Endodermal cell (in vitro differentiated cells): ENCODE data around the gene BTRC. TPM values are rescaled to one million over a fixed set of nuclear protein-coding genes. Genes with fewer than 3 reads are reported as not detected.

Experiments
- DNase-seq: peaks from one replicate; pipeline ENCODE4 v3.0.0-alpha.2; 2017
- H3K27ac ChIP-seq: 2 replicates; pipeline ENCODE4 v1.5.1; 2013; ENCODE audit warnings: mild to moderate bottlenecking, low read depth, low read length, moderate library complexity
- H3K27me3 ChIP-seq: 2 replicates; pipeline ENCODE4 v1.6.1; 2013; ENCODE audit warnings: mild to moderate bottlenecking, low read length, moderate library complexity; ENCODE audit not compliant: insufficient read depth, control insufficient read depth, poor library complexity, severe bottlenecking
- H3K36me3 ChIP-seq: 2 replicates; pipeline ENCODE4 v1.7.0; 2013; ENCODE audit warnings: mild to moderate bottlenecking, low read length, moderate library complexity; ENCODE audit not compliant: control insufficient read depth, insufficient read depth
- H3K4me1 ChIP-seq: one replicate; pipeline ENCODE4 v1.7.0; 2013; ENCODE audit warnings: low read length; ENCODE audit not compliant: control insufficient read depth, insufficient read depth
- H3K4me3 ChIP-seq: 2 replicates; pipeline ENCODE4 v1.5.1; 2013; ENCODE audit warnings: mild to moderate bottlenecking, low read length, moderate library complexity
- H3K9ac ChIP-seq: 2 replicates; pipeline ENCODE4 v1.6.1; 2013; ENCODE audit warnings: mild to moderate bottlenecking, low read length, moderate library complexity; ENCODE audit not compliant: poor library complexity, severe bottlenecking; ENCODE audit errors: extremely low read depth
- H3K9me3 ChIP-seq: 2 replicates; pipeline ENCODE4 v1.6.1; 2013; ENCODE audit warnings: mild to moderate bottlenecking, low read length, moderate library complexity; ENCODE audit not compliant: control insufficient read depth
- H3K27ac Mint-ChIP-seq: 2 replicates; pipeline ENCODE4 v1.8.0; 2020; ENCODE audit warnings: mixed read lengths
- H3K27me3 Mint-ChIP-seq: 2 replicates; pipeline ENCODE4 v1.8.0; 2021; ENCODE audit warnings: mild to moderate bottlenecking, mixed read lengths; ENCODE audit not compliant: insufficient read depth
- H3K36me3 Mint-ChIP-seq: 2 replicates; pipeline ENCODE4 v1.8.0; 2020; ENCODE audit warnings: low read depth, mixed read lengths
- H3K4me1 Mint-ChIP-seq: 2 replicates; pipeline ENCODE4 v1.8.0; 2020; ENCODE audit warnings: mixed read lengths
- H3K4me3 Mint-ChIP-seq: 2 replicates; pipeline ENCODE4 v1.8.0; 2020; ENCODE audit warnings: mild to moderate bottlenecking, moderate library complexity, mixed read lengths
- H3K9me3 Mint-ChIP-seq: 2 replicates; pipeline ENCODE4 v1.8.0; 2020; ENCODE audit warnings: mild to moderate bottlenecking, mixed read lengths
- CTCF ChIP-seq: fragments of 200-600 bp; sonication (generic); conservative IDR thresholded peaks from 2 replicates; pipeline ENCODE4 v1.5.0; 2021; ENCODE audit warnings: antibody characterized with exemption, mild to moderate bottlenecking
- WGBS, 2 experiments: methylation state at CpG; one replicate each; pipeline versions ENCODE4 v1.1.5 to v1.1.7; 2013; ENCODE audit warnings: missing lambda C conversion rate in 2 of 2, mixed read lengths in 1 of 2; ENCODE audit not compliant: insufficient coverage in 1 of 2, insufficient read length in 1 of 2; 5-methylcytosine and 5-hydroxymethylcytosine counted together
- long read RNA-seq, 4 experiments: library from polyadenylated mRNA in 2 of 4; library from RNA in 1 of 4; library from capped mRNA in 1 of 4; stranded (forward) in 3 of 4; unstranded in 1 of 4; transcript quantifications; one replicate each; pipeline ENCODE4 v2.0.0, GENCODE V29; 2020 to 2021; ENCODE audit warnings: inconsistent platforms in 1 of 4
- polyA plus RNA-seq, 2 experiments: library from polyadenylated mRNA; stranded (reverse); fragments of 50-300 nt; gene quantifications; one replicate each; pipeline ENCODE4 v1.2.3, GENCODE V29; 2013
- total RNA-seq, 2 donors: library from RNA; stranded (reverse); fragmentation: NEBNext Ultra II Directional in 1 of 2; extraction: Animal tissue kit (Norgen Biotek cat#: 25700) in 1 of 2; gene quantifications; 2 replicates in 1 of 2; 3 replicates in 1 of 2; pipeline ENCODE4 v1.2.1, GENCODE V29; 2021

The BTRC gene
- 10 to 100 TPM; 30.1 to 38.2 TPM for total RNA-seq
- polyA plus RNA-seq (2013, experiment 1 of 2): 16.1 TPM
- 16.0 TPM for polyA plus RNA-seq (2013, experiment 2 of 2)
- long read RNA-seq, experiment 1, full-length matches to known transcripts: 1 of 8 reads
- long read RNA-seq, experiment 1, partial matches to known transcripts: 1 of 8 reads
- long read RNA-seq, experiment 1, other reads (novel, unspliced or antisense): 6 of 8 reads
- long read RNA-seq, experiment 2, full-length matches to known transcripts: 51 of 80 reads
- long read RNA-seq, experiment 2, partial matches to known transcripts: 15 of 80 reads
- long read RNA-seq, experiment 2, other reads (novel, unspliced or antisense): 14 of 80 reads
- long read RNA-seq, experiment 3, full-length matches to known transcripts: 74 of 111 reads
- long read RNA-seq, experiment 3, partial matches to known transcripts: 5 of 111 reads
- long read RNA-seq, experiment 3, other reads (novel, unspliced or antisense): 32 of 111 reads
- long read RNA-seq, experiment 4, full-length matches to known transcripts: 9 of 15 reads
- long read RNA-seq, experiment 4, partial matches to known transcripts: 3 of 15 reads
- long read RNA-seq, experiment 4, other reads (novel, unspliced or antisense): 3 of 15 reads

GRCh38 chr10:101353692-101354327, at the start of gene BTRC:
Gene BTRC (plus strand): TSS chr10:101354165. CDS start chr10:101354181, 16 bp downstream.
- H3K36me3 Mint-ChIP-seq: peaks cover 6% of the 10 kb centered on the region
- no peaks in the 10 kb centered on the region for H3K27me3 ChIP-seq
- peaks cover 18% of the 10 kb centered on the region for H3K27me3 Mint-ChIP-seq
- H3K36me3 ChIP-seq: no peaks in the 10 kb centered on the region
- H3K4me1 ChIP-seq: peaks cover 3% of the 10 kb centered on the region
- no peak for TF ChIP-seq CTCF
- H3K27ac Mint-ChIP-seq: peak within 1 kb of the TSS; percentile 91
- peak within 1 kb of the TSS; percentile 62 for H3K9ac ChIP-seq
- H3K4me1 Mint-ChIP-seq: peaks cover 15% of the 10 kb centered on the region
- DNase-seq: peak; percentile 99
- no peaks in the 10 kb centered on the region for H3K9me3 Mint-ChIP-seq
- H3K9me3 ChIP-seq: no peaks in the 10 kb centered on the region
- peak within 1 kb of the TSS; percentile 93 for H3K4me3 ChIP-seq
- WGBS, 2 experiments: 0 to 1% methylated on average over 20 to 50 of the region's 50 CpGs
- peak within 1 kb of the TSS; percentile 91 for H3K4me3 Mint-ChIP-seq
- H3K27ac ChIP-seq: peak within 1 kb of the TSS; percentile 88

GRCh38 chr10:101304316-101304715, 49.6 kb upstream of the BTRC start:
- Histone ChIP-seq H3K4me3 (no peak overlapping the region), H3K36me3 (no peaks in the 10 kb centered on the region), H3K9ac (no peak overlapping the region), H3K27ac (no peak overlapping the region), H3K9me3 (no peaks in the 10 kb centered on the region), H3K27me3 (peaks cover 34% of the 10 kb centered on the region), H3K4me1 (no peaks in the 10 kb centered on the region)
- peaks cover 4% of the 10 kb centered on the region for H3K4me1 Mint-ChIP-seq
- no peaks in the 10 kb centered on the region for H3K36me3 Mint-ChIP-seq
- no peak for TF ChIP-seq CTCF
- no peak overlapping the region for H3K4me3 Mint-ChIP-seq
- peaks cover 41% of the 10 kb centered on the region for H3K27me3 Mint-ChIP-seq
- WGBS, 2 experiments: 76 to 97% methylated on average over 6 to 8 of the region's 9 CpGs
- no peaks in the 10 kb centered on the region for H3K9me3 Mint-ChIP-seq
- DNase-seq: no peak
- H3K27ac Mint-ChIP-seq: no peak overlapping the region

- H3K36me3 ChIP-seq: no peaks in the 10 kb centered on the region
- Mint-ChIP-seq H3K4me1 (peaks cover 6% of the 10 kb centered on the region), H3K9me3 (no peaks in the 10 kb centered on the region), H3K4me3 (no peak overlapping the region), H3K36me3 (no peaks in the 10 kb centered on the region), H3K27ac (no peak overlapping the region), H3K27me3 (peaks cover 35% of the 10 kb centered on the region)
- H3K27ac ChIP-seq: no peak overlapping the region
- H3K27me3 ChIP-seq: peaks cover 28% of the 10 kb centered on the region
- 75 to 83% methylated on average over 10 to 16 of the region's 17 CpGs for WGBS, 2 experiments
- no peak overlapping the region for H3K4me3 ChIP-seq
- no peaks in the 10 kb centered on the region for H3K4me1 ChIP-seq
- H3K9me3 ChIP-seq: no peaks in the 10 kb centered on the region
- no peak for TF ChIP-seq CTCF
- H3K9ac ChIP-seq: no peak overlapping the region
- no peak for DNase-seq
Measured at GRCh38 chr10:101305320-101306241, 48.4 kb upstream of the BTRC start.
